PFSK-1 (cell line): ENCODE measurements around the gene TUBB8. TPM values are rescaled to one million over a fixed set of nuclear protein-coding genes. Genes with fewer than 3 reads are reported as not detected.

ENCODE experiments used
- FOXP2 ChIP-seq: optimal IDR thresholded peaks from 2 replicates; pipeline ENCODE3; 2011; ENCODE audit warnings: borderline replicate concordance, control low read depth, inconsistent platforms; ENCODE audit not compliant: insufficient read depth; ENCODE audit errors: extremely low read length, extremely low read depth
- POLR2AphosphoS5 ChIP-seq: IDR thresholded peaks from 2 replicates; pipeline ENCODE4 v1.6.1; 2012; ENCODE audit warnings: low read depth, mild to moderate bottlenecking, control low read depth, low read length, moderate library complexity
- SIN3A ChIP-seq: IDR thresholded peaks from 2 replicates; pipeline ENCODE4 v1.6.1; 2012; ENCODE audit warnings: mild to moderate bottlenecking, low read length, moderate library complexity, borderline replicate concordance; ENCODE audit not compliant: insufficient read depth
- TAF1 ChIP-seq: IDR thresholded peaks from 2 replicates; pipeline ENCODE4 v1.6.1; 2012; ENCODE audit warnings: low read length, control low read depth, borderline replicate concordance; ENCODE audit not compliant: insufficient read depth
- polyA plus RNA-seq: library from polyadenylated mRNA; unstranded; fragments of >200 nt; gene quantifications from one replicate; pipeline ENCODE4 v1.2.1, GENCODE V29; 2012; ENCODE audit warnings: low read depth, missing spikeins; ENCODE audit not compliant: insufficient read length
- TF ChIP-seq, protein P1 (sequence below), 2 experiments: IDR thresholded peaks; 2 replicates each; pipeline versions ENCODE4 v1.6.1 to v1.8.0; 2011 to 2012; ENCODE audit warnings: low read depth in 2 of 2, low read length in 2 of 2, control low read depth in 1 of 2, inconsistent platforms in 1 of 2, mild to moderate bottlenecking in 1 of 2, moderate library complexity in 1 of 2; ENCODE audit not compliant: insufficient read depth in 1 of 2

Gene TUBB8
- polyA plus RNA-seq, result 0.97 TPM

GRCh38 chr10:48996-49395 is at the start of gene TUBB8:
TUBB8 (minus strand) TSS chr10:49296; CDS start chr10:49238, 58 bp downstream.
- no peak for TF ChIP-seq SIN3A
- TF ChIP-seq, protein P1, sequence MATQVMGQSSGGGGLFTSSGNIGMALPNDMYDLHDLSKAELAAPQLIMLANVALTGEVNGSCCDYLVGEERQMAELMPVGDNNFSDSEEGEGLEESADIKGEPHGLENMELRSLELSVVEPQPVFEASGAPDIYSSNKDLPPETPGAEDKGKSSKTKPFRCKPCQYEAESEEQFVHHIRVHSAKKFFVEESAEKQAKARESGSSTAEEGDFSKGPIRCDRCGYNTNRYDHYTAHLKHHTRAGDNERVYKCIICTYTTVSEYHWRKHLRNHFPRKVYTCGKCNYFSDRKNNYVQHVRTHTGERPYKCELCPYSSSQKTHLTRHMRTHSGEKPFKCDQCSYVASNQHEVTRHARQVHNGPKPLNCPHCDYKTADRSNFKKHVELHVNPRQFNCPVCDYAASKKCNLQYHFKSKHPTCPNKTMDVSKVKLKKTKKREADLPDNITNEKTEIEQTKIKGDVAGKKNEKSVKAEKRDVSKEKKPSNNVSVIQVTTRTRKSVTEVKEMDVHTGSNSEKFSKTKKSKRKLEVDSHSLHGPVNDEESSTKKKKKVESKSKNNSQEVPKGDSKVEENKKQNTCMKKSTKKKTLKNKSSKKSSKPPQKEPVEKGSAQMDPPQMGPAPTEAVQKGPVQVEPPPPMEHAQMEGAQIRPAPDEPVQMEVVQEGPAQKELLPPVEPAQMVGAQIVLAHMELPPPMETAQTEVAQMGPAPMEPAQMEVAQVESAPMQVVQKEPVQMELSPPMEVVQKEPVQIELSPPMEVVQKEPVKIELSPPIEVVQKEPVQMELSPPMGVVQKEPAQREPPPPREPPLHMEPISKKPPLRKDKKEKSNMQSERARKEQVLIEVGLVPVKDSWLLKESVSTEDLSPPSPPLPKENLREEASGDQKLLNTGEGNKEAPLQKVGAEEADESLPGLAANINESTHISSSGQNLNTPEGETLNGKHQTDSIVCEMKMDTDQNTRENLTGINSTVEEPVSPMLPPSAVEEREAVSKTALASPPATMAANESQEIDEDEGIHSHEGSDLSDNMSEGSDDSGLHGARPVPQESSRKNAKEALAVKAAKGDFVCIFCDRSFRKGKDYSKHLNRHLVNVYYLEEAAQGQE (IDR thresholded peaks at IDR 0.05; ENCODE audit: insufficient read depth in 1 of 2, low read depth in 2 of 2, low read length in 2 of 2), result no peak
- no peak for TF ChIP-seq POLR2AphosphoS5
- TF ChIP-seq FOXP2, result no peak
- TF ChIP-seq TAF1, result no peak

DNA sequence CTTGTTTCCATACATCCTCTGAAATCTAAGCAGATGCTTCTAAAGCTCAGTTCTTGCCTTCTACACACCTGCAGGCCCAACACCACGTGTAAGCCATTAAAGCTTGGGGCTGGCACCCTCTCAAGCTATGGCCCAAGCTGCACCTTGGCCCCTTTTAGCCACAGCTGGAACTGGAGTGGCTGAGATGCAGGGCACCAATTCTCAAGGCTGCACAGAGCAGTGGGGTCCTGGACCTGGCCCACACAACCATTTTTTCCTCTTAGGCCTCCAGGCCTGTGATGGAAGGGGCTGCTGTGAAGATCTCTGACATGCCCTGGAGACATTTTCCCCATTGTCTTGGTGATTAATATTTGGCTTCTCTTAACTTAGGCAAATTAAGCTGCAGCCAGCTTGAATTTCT is 47.4 kb upstream of the TUBB8 start:
- TF ChIP-seq SIN3A (no peak), FOXP2 (no peak), POLR2AphosphoS5 (no peak), TAF1 (no peak)
- TF ChIP-seq, protein P1 (IDR thresholded peaks at IDR 0.05; ENCODE audit: insufficient read depth in 1 of 2, low read depth in 2 of 2, low read length in 2 of 2), result no peak

- TF ChIP-seq TAF1, result no peak
- no peak for TF ChIP-seq POLR2AphosphoS5
- TF ChIP-seq, protein P1 (IDR thresholded peaks at IDR 0.05; ENCODE audit: insufficient read depth in 1 of 2, low read depth in 2 of 2, low read length in 2 of 2), result no peak
- no peak for TF ChIP-seq SIN3A
- no peak for TF ChIP-seq FOXP2
These were observed 46.4 kb upstream of the TUBB8 start for GRCh38 chr10:95356-96115.

GRCh38 chr10:94613-95012 is 45.5 kb upstream of the TUBB8 start:
- TF ChIP-seq SIN3A, result no peak
- TF ChIP-seq TAF1, result no peak
- TF ChIP-seq, protein P1 (IDR thresholded peaks at IDR 0.05; ENCODE audit: insufficient read depth in 1 of 2, low read depth in 2 of 2, low read length in 2 of 2), result no peak
- TF ChIP-seq POLR2AphosphoS5, result no peak
- no peak for TF ChIP-seq FOXP2

DNA sequence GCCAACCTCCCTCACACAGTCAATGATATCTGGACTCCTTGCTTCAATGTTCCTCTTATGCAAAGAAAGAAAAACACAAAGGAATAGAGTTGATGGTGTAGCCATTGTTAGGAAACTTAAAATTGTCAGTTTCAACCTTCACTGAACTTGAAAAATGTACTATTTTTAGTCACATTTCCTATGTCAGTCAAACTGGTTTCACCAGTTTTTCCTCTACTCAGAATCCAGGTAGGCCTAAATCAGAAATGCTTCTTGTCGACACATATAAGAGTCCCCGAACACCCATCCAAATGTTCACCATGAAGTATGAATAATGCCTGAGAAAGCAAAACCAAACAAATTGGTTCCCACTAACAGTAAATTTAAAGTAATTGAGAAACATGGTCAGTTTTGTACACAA is 43.8 kb upstream of the TUBB8 start:
- TF ChIP-seq, protein P1 (IDR thresholded peaks at IDR 0.05; ENCODE audit: insufficient read depth in 1 of 2, low read depth in 2 of 2, low read length in 2 of 2), result no peak
- TF ChIP-seq POLR2AphosphoS5 (no peak), FOXP2 (no peak), SIN3A (no peak), TAF1 (no peak)
